Inflammatory macrophage treated with lipopolysaccharide for 4 hours (primary cell): ENCODE results near the gene TRERF1.

Experiments
- DNase-seq: peaks from one replicate; pipeline ENCODE4 v3.0.0-alpha.2; 2020

Gene TRERF1

GRCh38 chr6:42301986-42302385, 149.7 kb downstream of the TRERF1 start:
- no peak for DNase-seq

GRCh38 chr6:42300701-42301100, 151.0 kb downstream of the TRERF1 start:
- DNase-seq = no peak

GRCh38 chr6:42300185-42300584, 151.5 kb downstream of the TRERF1 start:
- no peak for DNase-seq

GRCh38 chr6:42297661-42298060, 154.1 kb downstream of the TRERF1 start:
- no peak for DNase-seq

- DNase-seq = no peak
These were observed 155.1 kb downstream of the TRERF1 start for GRCh38 chr6:42296614-42297013.

GRCh38 chr6:42295677-42296076, 156.0 kb downstream of the TRERF1 start:
- DNase-seq = no peak

GRCh38 chr6:42295181-42295580, 156.5 kb downstream of the TRERF1 start:
- no peak for DNase-seq

GRCh38 chr6:42294759-42295158, 157.0 kb downstream of the TRERF1 start:
- peak; percentile 23 for DNase-seq

- no peak for DNase-seq
These were observed 158.2 kb downstream of the TRERF1 start for GRCh38 chr6:42293386-42293977.

- DNase-seq = no peak
These were observed 159.6 kb downstream of the TRERF1 start for GRCh38 chr6:42292004-42292740.

- no peak for DNase-seq
These were observed 164.0 kb downstream of the TRERF1 start for GRCh38 chr6:42287756-42288155.

- no peak for DNase-seq
These were observed 170.2 kb downstream of the TRERF1 start for GRCh38 chr6:42281570-42281969.

- DNase-seq = no peak
These were observed 170.7 kb downstream of the TRERF1 start for GRCh38 chr6:42280966-42281533.

- DNase-seq = no peak
These were observed 171.6 kb downstream of the TRERF1 start for GRCh38 chr6:42279966-42280629.

GRCh38 chr6:42279144-42279781, 172.5 kb downstream of the TRERF1 start:
- DNase-seq = no peak

GRCh38 chr6:42278131-42278853, 173.4 kb downstream of the TRERF1 start:
- DNase-seq = no peak

GRCh38 chr6:42276034-42276890, 175.5 kb downstream of the TRERF1 start:
- DNase-seq = no peak

GRCh38 chr6:42275376-42276033, 176.2 kb downstream of the TRERF1 start:
- DNase-seq = no peak

- no peak for DNase-seq
These were observed 176.8 kb downstream of the TRERF1 start for GRCh38 chr6:42274898-42275297.

- DNase-seq = no peak
These were observed 179.6 kb downstream of the TRERF1 start for GRCh38 chr6:42271834-42272805.
